Activated naive CD8-positive, alpha-beta T cell treated with anti-CD3 and anti-CD28 coated beads, Interleukin-2, amount 10 ng/mL, durations not matched to agents 7 days and 5 days (primary cell): ENCODE results near the gene BOLL. TPM values are rescaled to one million over a fixed set of nuclear protein-coding genes. Genes with fewer than 3 reads are reported as not detected.
A peak's percentile ranks its signal among the peaks of the same experiment; 100 is the strongest.
"Not testable (repeated sequence)": the region's sequence is repeated elsewhere in the genome, so short reads cannot be mapped to it uniquely, and the experiment has no call there.

Experiments used
- ATAC-seq: fragments of 150-1000 bp; cut with Tn5 transposase; one replicate; pipeline ENCODE4 v1.10.0; 2021; ENCODE audit warnings: low read depth, moderate library complexity
- POLR2A ChIA-PET: fragments of 350-600 bp; sonication (Branson Sonifier 250); formaldehyde crosslinking; loops from one replicate; lab custom pipeline; 2021; ENCODE audit warnings: antibody characterized with exemption; lab: Charles Lee
- DNase-seq: peaks from one replicate; pipeline ENCODE4 v3.0.0; 2021
- H3K27ac Mint-ChIP-seq: one replicate; pipeline ENCODE4 v1.8.0; 2022; ENCODE audit warnings: mild to moderate bottlenecking, mixed read lengths
- H3K27me3 Mint-ChIP-seq: one replicate; pipeline ENCODE4 v1.8.0; 2022; ENCODE audit warnings: mild to moderate bottlenecking, moderate library complexity, mixed read lengths
- H3K36me3 Mint-ChIP-seq: one replicate; pipeline ENCODE4 v1.8.0; 2021; ENCODE audit warnings: mild to moderate bottlenecking, mixed read lengths
- H3K4me1 Mint-ChIP-seq: one replicate; pipeline ENCODE4 v1.8.0; 2021; ENCODE audit warnings: mixed read lengths
- H3K4me3 Mint-ChIP-seq: one replicate; pipeline ENCODE4 v1.8.0; 2022; ENCODE audit warnings: mild to moderate bottlenecking, moderate library complexity, mixed read lengths
- H3K9me3 Mint-ChIP-seq: one replicate; pipeline ENCODE4 v1.8.0; 2021; ENCODE audit warnings: mixed read lengths
- total RNA-seq, 2 experiments: library from RNA; stranded (reverse); gene quantifications; one replicate each; pipeline ENCODE4 v1.2.3, GENCODE V29; 2021

Gene BOLL
- total RNA-seq, 2 experiments from 2014 or later, result not detected

DNA sequence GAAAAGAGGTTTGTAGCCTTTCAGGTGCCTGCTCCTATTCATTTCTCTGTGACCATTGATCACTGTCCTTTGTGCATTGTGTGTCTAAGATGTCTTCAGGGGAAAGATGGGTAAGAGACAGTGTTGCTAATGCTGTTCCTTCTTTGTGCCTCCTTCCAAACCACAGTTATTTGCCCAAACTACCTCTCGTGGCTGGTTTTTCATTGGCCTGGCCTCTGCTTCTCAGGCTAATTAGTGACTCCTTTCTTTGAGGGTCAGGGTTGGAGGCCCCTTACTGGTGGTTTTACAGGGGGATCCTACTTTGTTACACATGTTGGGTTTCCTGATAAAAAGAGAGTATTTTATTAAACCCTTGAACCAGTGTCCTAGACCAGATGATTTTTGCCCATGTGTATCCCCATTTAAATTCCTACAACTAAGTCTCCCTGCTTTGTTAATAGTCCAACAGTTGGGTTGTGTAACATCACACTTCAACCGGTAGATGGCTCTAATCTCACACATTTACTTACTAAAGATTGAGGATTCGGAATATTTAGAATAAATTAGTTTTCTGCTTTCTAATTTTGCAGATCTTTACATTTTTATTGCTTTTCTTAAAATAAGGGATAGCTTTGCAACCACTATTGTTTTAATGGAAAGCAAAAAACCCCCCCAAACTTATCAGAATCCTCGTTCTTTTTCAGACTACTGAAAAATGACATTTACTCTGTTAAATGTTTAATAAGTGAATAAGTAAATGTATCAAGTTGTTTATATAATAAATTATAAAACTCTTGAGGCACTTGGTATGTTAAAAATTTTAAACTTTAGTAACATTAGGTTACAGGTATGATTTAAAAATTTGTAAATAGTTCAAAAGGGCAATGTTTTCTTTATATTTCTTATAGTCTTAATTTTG lies 77.6 kb downstream of the BOLL start:
- Mint-ChIP-seq H3K27ac (peak overlapping the region; percentile 50), H3K27me3 (no peaks in the 10 kb centered on the region), H3K9me3 (peaks cover 1% of the 10 kb centered on the region), H3K36me3 (peaks cover 19% of the 10 kb centered on the region), H3K4me1 (peaks cover 41% of the 10 kb centered on the region), H3K4me3 (peak overlapping the region; percentile 83)
- POLR2A ChIA-PET, result interaction anchor here (1.0 kb wide), 1 partner anchor 273 kb away, joined by 3 read pairs; the partner anchor contains the start of gene SF3B1
- DNase-seq (no peak), ATAC-seq (no peak)

- ATAC-seq (no peak), DNase-seq (no peak)
- Mint-ChIP-seq H3K4me1 (peaks cover 39% of the 10 kb centered on the region), H3K27ac (no peak overlapping the region), H3K27me3 (no peaks in the 10 kb centered on the region), H3K36me3 (peaks cover 16% of the 10 kb centered on the region), H3K4me3 (peak overlapping the region; percentile 83), H3K9me3 (peaks cover 2% of the 10 kb centered on the region)
- POLR2A ChIA-PET, result interaction anchor here (0.9 to 2.6 kb wide), 3 partner anchors 191 to 272 kb away, joined by 3 to 18 read pairs (median 3); partner anchors contain the start of genes HSPD1, MOB4 and SF3B1
These were observed 78.3 kb downstream of the BOLL start for GRCh38 chr2:197706839-197707207.

DNA sequence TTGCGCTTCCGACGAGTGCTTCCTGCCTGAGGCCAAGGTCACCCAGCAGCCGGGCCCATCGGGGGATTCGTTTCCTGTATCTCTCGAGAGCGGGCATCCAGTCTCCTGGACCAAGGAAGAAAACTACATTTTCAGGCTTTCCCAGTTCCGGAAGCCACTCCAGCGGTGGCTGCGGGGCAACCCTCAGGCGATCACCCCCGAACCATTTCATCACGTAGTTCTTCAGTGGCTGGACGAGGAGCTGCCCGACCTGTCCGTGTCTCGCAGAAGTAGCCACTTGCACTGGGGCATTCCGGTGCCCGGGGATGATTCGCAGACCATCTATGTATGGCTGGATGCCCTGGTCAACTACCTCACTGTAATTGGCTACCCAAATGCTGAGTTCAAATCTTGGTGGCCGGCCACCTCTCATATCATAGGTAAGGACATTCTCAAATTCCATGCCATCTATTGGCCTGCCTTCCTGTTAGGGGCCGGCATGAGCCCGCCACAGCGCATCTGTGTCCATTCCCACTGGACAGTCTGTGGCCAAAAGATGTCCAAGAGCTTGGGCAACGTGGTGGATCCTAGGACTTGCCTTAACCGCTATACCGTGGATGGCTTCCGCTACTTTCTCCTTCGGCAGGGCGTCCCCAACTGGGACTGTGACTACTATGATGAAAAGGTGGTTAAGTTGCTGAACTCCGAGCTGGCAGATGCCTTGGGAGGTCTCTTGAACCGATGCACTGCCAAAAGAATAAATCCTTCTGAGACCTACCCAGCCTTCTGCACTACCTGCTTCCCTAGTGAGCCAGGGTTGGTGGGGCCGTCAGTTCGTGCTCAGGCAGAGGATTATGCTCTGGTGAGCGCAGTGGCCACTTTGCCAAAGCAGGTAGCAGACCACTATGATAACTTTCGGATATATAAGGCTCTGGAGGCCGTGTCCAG lies 78.9 kb downstream of the BOLL start:
- Mint-ChIP-seq H3K27ac (peak overlapping the region; percentile 88), H3K27me3 (no peaks in the 10 kb centered on the region), H3K4me3 (peak overlapping the region; percentile 83), H3K4me1 (peaks cover 39% of the 10 kb centered on the region), H3K36me3 (peaks cover 12% of the 10 kb centered on the region), H3K9me3 (peaks cover 2% of the 10 kb centered on the region)
- no peak for DNase-seq
- no peak for ATAC-seq
- POLR2A ChIA-PET, result interaction anchor here (0.9 to 2.6 kb wide), 6 partner anchors 190 to 276 kb away, joined by 3 to 18 read pairs (median 4); partner anchors contain the start of genes HSPD1, HSPE1, MOB4 and SF3B1

DNA sequence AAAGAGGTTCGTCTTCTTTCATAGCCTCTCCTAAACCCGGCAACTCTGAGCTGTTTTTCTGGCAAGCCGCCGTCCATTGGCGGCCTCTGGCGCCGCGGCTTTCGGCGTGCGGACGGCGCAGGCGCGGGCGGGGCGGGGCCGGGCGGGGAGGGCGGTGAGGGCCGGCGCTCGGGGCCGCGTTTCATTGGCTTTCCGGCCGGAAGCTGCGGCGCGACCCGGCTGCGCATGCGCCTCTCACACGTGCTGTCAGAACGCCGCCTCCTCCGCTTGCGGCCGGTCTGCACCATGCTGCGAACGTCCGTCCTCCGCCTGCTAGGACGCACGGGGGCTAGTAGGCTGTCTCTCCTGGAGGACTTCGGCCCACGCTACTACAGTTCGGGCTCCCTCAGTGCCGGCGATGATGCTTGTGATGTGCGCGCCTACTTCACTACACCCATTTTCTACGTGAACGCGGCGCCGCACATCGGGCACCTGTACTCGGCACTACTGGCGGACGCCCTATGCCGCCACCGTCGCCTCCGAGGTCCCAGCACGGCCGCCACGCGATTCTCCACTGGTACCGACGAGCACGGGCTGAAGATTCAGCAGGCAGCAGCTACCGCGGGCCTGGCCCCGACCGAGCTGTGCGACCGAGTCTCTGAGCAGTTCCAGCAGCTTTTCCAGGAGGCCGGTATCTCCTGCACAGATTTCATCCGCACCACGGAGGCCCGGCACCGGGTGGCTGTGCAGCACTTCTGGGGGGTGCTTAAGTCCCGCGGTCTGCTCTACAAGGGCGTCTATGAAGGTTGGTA lies 79.8 kb downstream of the BOLL start, which contains the start of gene MARS2:
Gene MARS2 (plus strand): TSS at position 249 of the 791 bp plus-strand sequence. CDS start 37 bp downstream, at position 286.
- Mint-ChIP-seq H3K36me3 (peaks cover 12% of the 10 kb centered on the region), H3K4me1 (peaks cover 37% of the 10 kb centered on the region), H3K27me3 (no peaks in the 10 kb centered on the region), H3K27ac (peak within 1 kb of the TSS; percentile 94), H3K4me3 (peak within 1 kb of the TSS; percentile 89), H3K9me3 (peaks cover 3% of the 10 kb centered on the region)
- ATAC-seq, result peak; percentile 86
- DNase-seq, result peak; percentile 95
- POLR2A ChIA-PET, result interaction anchor here (0.6 to 2.6 kb wide), 6 partner anchors 12 to 275 kb away, joined by 3 to 18 read pairs (median 5); partner anchors contain the start of genes HSPD1, HSPE1, MOB4 and SF3B1

DNA sequence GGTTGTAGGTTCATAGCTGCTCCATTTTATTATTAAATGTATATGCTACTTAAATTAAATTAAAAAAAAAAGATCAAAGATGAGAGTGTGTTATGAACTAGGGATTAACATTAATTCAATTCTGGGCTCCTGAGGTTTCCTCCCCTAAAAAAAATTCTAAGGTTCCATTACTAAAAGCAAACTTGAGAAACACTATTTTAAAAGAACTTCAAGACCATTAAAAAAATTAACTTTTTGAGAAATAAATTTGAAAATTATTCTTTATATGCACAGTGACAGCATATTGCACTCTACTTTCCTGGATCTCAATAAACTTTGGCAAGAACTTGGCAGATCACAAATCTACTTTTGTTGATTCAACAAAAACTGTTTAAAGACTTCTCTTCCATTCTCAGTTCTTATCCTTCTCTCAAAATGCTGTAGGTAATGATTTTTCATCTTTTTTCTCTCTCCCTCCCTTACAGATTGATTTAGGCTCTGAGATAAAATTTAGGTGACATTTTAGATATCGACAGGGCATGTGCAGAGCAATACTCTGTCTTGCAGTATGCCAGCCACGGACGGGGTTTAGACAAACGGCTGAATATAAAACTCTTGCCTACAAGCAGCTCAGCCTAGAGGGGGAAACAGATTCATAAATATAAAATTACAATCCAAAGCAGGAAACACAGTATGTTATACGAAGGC lies 80.5 kb downstream of the BOLL start:
- Mint-ChIP-seq H3K9me3 (peaks cover 4% of the 10 kb centered on the region), H3K27ac (peak overlapping the region; percentile 94), H3K4me3 (peak overlapping the region; percentile 89), H3K4me1 (peaks cover 30% of the 10 kb centered on the region), H3K36me3 (peaks cover 12% of the 10 kb centered on the region), H3K27me3 (no peaks in the 10 kb centered on the region)
- ATAC-seq (peak; percentile 39), DNase-seq (no peak)
- POLR2A ChIA-PET, result interaction anchor here (0.9 to 2.6 kb wide), 5 partner anchors 11 to 274 kb away, joined by 3 to 18 read pairs (median 6); partner anchors contain the start of genes HSPD1, HSPE1, MOB4 and SF3B1

DNA sequence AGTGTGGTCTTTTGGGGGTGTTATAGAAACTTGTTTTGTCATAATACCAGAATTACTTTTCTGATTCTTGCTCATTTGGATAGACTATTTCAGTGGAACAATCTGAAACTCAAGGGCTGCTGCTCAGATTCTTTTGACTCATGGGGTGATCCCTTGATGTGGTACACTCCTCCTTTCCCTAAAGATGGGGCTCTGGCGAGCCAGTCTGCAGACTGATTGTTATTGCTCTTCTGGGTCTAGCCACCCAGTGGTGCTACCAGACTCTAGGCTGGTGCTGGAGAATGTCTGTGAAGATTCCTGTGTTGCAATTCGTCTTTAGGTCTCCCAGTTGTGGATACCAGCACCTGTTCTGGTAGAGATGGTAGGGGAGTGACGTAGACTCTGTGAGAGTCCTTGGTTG lies 84.2 kb downstream of the BOLL start:
- Mint-ChIP-seq H3K4me1 (peaks cover 14% of the 10 kb centered on the region), H3K27me3 (no peaks in the 10 kb centered on the region), H3K9me3 (peaks cover 7% of the 10 kb centered on the region), H3K27ac (no peak overlapping the region), H3K4me3 (no peak overlapping the region), H3K36me3 (peaks cover 6% of the 10 kb centered on the region)
- POLR2A ChIA-PET, result no interaction called here
- DNase-seq (no peak), ATAC-seq (no peak)

GRCh38 chr2:197699724-197700123 lies 85.4 kb downstream of the BOLL start:
- not testable (repeated sequence) for H3K27me3 Mint-ChIP-seq, H3K36me3 Mint-ChIP-seq, H3K27ac Mint-ChIP-seq, DNase-seq, H3K4me3 Mint-ChIP-seq, ATAC-seq
- POLR2A ChIA-PET, result interaction anchor here (0.6 kb wide), 1 partner anchor 145 kb away, joined by 3 read pairs; no protein-coding TSS in a partner anchor
- peaks cover 14% of the 10 kb centered on the region for H3K4me1 Mint-ChIP-seq
- H3K9me3 Mint-ChIP-seq, result peaks cover 10% of the 10 kb centered on the region

DNA sequence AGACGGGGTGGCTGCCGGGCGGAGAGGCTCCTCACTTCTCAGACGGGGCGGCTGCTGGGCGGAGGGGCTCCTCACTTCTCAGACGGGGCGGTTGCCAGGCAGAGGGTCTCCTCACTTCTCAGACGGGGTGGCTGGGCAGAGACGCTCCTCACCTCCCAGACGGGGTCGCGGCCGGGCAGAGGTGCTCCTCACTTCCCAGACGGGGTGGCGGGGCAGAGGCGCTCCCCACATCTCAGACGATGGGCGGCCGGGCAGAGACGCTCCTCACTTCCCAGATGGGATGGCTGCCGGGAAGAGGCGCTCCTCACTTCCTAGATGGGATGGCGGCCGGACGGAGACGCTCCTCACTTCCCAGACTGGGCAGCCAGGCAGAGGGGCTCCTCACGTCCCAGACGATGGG lies 88.5 kb downstream of the BOLL start:
- POLR2A ChIA-PET, H3K27me3 Mint-ChIP-seq: not testable (repeated sequence)

GRCh38 chr2:197695971-197696370 lies 89.1 kb downstream of the BOLL start:
- H3K36me3 Mint-ChIP-seq, H3K4me3 Mint-ChIP-seq, ATAC-seq, H3K27ac Mint-ChIP-seq, POLR2A ChIA-PET, H3K27me3 Mint-ChIP-seq, DNase-seq: not testable (repeated sequence)
- peaks cover 11% of the 10 kb centered on the region for H3K9me3 Mint-ChIP-seq
- peaks cover 10% of the 10 kb centered on the region for H3K4me1 Mint-ChIP-seq

More for the DNA sequence above, 88.5 kb downstream of the BOLL start:
- not testable (repeated sequence) for DNase-seq, H3K36me3 Mint-ChIP-seq, ATAC-seq, H3K4me3 Mint-ChIP-seq, H3K27ac Mint-ChIP-seq
- H3K4me1 Mint-ChIP-seq, result peaks cover 10% of the 10 kb centered on the region
- H3K9me3 Mint-ChIP-seq, result peaks cover 11% of the 10 kb centered on the region

DNA sequence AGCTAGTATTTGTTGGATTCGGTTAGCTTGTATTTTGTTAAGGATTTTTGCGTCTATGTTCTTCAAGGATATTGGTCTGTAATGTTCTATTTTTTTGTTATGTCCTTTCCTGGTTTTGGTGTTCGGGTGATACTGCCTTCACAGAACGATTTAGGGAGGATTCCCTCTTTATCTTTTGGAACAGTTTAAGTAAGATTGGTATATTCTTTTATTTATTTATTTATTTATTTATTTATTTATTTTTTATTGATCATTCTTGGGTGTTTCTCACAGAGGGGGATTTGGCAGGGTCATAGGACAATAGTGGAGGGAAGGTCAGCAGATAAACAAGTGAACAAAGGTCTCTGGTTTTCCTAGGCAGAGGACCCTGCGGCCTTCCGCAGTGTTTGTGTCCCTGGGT lies 89.9 kb downstream of the BOLL start:
- H3K4me3 Mint-ChIP-seq, H3K27ac Mint-ChIP-seq, ATAC-seq, H3K9me3 Mint-ChIP-seq, DNase-seq, H3K27me3 Mint-ChIP-seq, POLR2A ChIA-PET, H3K36me3 Mint-ChIP-seq: not testable (repeated sequence)
- H3K4me1 Mint-ChIP-seq, result peaks cover 10% of the 10 kb centered on the region

- Mint-ChIP-seq H3K36me3 (peaks cover 2% of the 10 kb centered on the region), H3K4me3 (no peak overlapping the region), H3K9me3 (peaks cover 2% of the 10 kb centered on the region), H3K27ac (no peak overlapping the region), H3K27me3 (peaks cover 18% of the 10 kb centered on the region), H3K4me1 (peaks cover 1% of the 10 kb centered on the region)
- ATAC-seq (no peak), DNase-seq (no peak)
- POLR2A ChIA-PET, result no interaction called here
These were observed 107.6 kb downstream of the BOLL start for GRCh38 chr2:197677483-197677882.

- no peak overlapping the region for H3K4me3 Mint-ChIP-seq
- ATAC-seq (no peak), DNase-seq (no peak)
- no peak overlapping the region for H3K27ac Mint-ChIP-seq
- H3K4me1 Mint-ChIP-seq, result peaks cover 1% of the 10 kb centered on the region
- H3K36me3 Mint-ChIP-seq, result no peaks in the 10 kb centered on the region
- peaks cover 20% of the 10 kb centered on the region for H3K27me3 Mint-ChIP-seq
- POLR2A ChIA-PET, result no interaction called here
- H3K9me3 Mint-ChIP-seq, result no peaks in the 10 kb centered on the region
These were observed 108.1 kb downstream of the BOLL start for GRCh38 chr2:197677056-197677455.
